ENCODE measurements around the gene LARGE2. TPM values are rescaled to one million over a fixed set of nuclear protein-coding genes. Genes with fewer than 3 reads are reported as not detected.

The LARGE2 gene
- total and polyA plus RNA-seq, 2 donors (not counting 3 experiments of a cell fraction or from before 2014, with no cell fraction given): 0.06 TPM; not detected in 1

DNA sequence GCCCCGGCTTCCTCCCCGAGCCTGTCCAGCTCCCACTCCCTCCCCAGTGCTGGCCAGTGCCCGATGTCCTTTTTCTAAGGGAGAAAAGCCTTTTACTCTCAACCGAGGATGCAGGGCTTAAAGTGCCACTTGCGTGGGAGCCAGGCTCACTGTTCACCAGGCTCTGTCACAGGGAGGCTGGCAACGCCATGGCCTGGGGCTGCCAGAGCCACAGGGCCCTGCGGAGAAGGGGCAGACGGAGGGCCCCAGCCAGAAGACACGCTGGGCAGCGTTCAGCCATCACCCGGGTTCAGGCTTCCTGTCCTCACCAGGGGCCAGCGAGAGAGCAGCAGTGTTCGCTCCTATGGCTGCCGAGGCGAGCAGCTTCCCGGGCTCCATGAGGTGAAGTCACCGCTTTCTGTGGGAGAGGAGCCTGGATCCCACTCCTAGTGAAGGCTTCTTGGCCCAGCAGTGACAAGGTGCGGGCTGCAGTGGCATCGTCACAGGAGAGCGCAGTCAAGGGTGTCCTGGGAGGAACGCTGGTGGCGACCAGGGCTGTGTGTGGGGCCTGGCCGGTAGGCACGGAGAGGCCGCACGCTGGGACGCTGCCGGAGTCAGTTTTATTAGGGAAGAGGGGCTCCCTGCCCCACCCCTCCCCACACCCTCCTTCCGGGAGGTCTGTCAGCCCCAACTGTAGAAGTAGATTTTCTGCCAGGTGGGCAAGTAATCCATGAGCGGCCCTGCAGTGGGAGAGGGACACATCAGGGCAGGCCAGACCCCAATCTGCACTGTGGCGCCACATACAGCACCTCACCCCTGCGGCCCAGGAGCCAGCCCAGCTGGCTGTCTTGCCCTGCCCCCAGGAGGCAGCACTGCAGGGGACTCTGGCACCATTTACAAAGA lies 12.6 kb upstream of the LARGE2 start:
- ChIA-PET POLR2A (no interaction called here), CTCF (no interaction called here)
- no peak overlapping the region for H3K9ac ChIP-seq (replicated peaks; ENCODE audit: extremely low read depth, insufficient read depth, low read length)
- BruUV-seq (replicated peaks): no TSS peak
- dilution Hi-C loops (cut with MboI; ENCODE audit: extremely low pct_ligation_motif_present, low sequenced_read_pairs): no loop called here
- H3K4me2 ChIP-seq (ENCODE audit: insufficient read depth, low read length): no peak overlapping the region
- TF ChIP-seq FOS (IDR thresholded peaks at IDR 0.05; ENCODE audit: borderline replicate concordance, insufficient read depth, low read length) (no peak), GATA2 (IDR thresholded peaks at IDR 0.05; ENCODE audit: insufficient read depth, insufficient read length, low read depth, low read length) (no peak), POLR2AphosphoS5 (IDR thresholded peaks at IDR 0.05; ENCODE audit: insufficient read depth, low read depth, low read length) (no peak), MYC (IDR thresholded peaks at IDR 0.05; ENCODE audit: low read depth, low read length) (no peak), EZH2 (IDR thresholded peaks at IDR 0.05; ENCODE audit: borderline replicate concordance, low read depth, low read length, severe bottlenecking) (no peak)
- TF ChIP-seq, protein P1, sequence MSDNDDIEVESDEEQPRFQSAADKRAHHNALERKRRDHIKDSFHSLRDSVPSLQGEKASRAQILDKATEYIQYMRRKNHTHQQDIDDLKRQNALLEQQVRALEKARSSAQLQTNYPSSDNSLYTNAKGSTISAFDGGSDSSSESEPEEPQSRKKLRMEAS (IDR thresholded peaks at IDR 0.05; ENCODE audit: insufficient read depth, insufficient read length): no peak
- TF ChIP-seq, protein P2, sequence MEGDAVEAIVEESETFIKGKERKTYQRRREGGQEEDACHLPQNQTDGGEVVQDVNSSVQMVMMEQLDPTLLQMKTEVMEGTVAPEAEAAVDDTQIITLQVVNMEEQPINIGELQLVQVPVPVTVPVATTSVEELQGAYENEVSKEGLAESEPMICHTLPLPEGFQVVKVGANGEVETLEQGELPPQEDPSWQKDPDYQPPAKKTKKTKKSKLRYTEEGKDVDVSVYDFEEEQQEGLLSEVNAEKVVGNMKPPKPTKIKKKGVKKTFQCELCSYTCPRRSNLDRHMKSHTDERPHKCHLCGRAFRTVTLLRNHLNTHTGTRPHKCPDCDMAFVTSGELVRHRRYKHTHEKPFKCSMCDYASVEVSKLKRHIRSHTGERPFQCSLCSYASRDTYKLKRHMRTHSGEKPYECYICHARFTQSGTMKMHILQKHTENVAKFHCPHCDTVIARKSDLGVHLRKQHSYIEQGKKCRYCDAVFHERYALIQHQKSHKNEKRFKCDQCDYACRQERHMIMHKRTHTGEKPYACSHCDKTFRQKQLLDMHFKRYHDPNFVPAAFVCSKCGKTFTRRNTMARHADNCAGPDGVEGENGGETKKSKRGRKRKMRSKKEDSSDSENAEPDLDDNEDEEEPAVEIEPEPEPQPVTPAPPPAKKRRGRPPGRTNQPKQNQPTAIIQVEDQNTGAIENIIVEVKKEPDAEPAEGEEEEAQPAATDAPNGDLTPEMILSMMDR (IDR thresholded peaks at IDR 0.05; ENCODE audit: extremely low read depth in 1 of 2, insufficient read depth in 1 of 2, low read depth in 1 of 2, low read length in 2 of 2): no peak
- no peak for DNase-seq (ENCODE audit: low read depth, low spot score)
- no peaks in the 10 kb centered on the region for H4K20me1 ChIP-seq (replicated peaks; ENCODE audit: control insufficient read depth, extremely low read depth, insufficient read depth, low read length)
- H3K4me1 ChIP-seq (ENCODE audit: control insufficient read depth, extremely low read depth, insufficient read depth, low read length): no peaks in the 10 kb centered on the region
- no peak for FAIRE-seq
- no peak overlapping the region for H3K27ac ChIP-seq (ENCODE audit: insufficient read depth, low read depth, low read length)
- H3K4me3 ChIP-seq (replicated peaks in 1 of 3; ENCODE audit: insufficient read depth in 1 of 3, low read depth in 1 of 3, low read length in 3 of 3): no peak overlapping the region
- no peaks in the 10 kb centered on the region for H3K27me3 ChIP-seq (ENCODE audit: control insufficient read depth in 2 of 2, insufficient read depth in 2 of 2, low read length in 2 of 2)
- no peak overlapping the region for H2AFZ ChIP-seq (ENCODE audit: low read depth, low read length)
- peaks cover 0 to 38% of the 10 kb centered on the region in 2 experiments for H3K36me3 ChIP-seq (ENCODE audit: control insufficient read depth in 2 of 2, extremely low read depth in 1 of 2, insufficient read depth in 2 of 2, low read length in 2 of 2)
- H3K9me1 ChIP-seq (replicated peaks; ENCODE audit: control insufficient read depth, extremely low read depth, insufficient read depth, low read length): no peaks in the 10 kb centered on the region
- H3K79me2 ChIP-seq (ENCODE audit: control insufficient read depth, insufficient read depth, low read length): no peaks in the 10 kb centered on the region
- intact Hi-C loops (cut with micrococcal nuclease): no loop called here
- no peaks in the 10 kb centered on the region for H3K9me3 ChIP-seq (replicated peaks; ENCODE audit: control insufficient read depth, insufficient read depth, low read length)

Data from endothelial cell of umbilical vein (primary cell).